Measurements from ENCODE around the gene FBXO33.

FBXO33 gene

DNA sequence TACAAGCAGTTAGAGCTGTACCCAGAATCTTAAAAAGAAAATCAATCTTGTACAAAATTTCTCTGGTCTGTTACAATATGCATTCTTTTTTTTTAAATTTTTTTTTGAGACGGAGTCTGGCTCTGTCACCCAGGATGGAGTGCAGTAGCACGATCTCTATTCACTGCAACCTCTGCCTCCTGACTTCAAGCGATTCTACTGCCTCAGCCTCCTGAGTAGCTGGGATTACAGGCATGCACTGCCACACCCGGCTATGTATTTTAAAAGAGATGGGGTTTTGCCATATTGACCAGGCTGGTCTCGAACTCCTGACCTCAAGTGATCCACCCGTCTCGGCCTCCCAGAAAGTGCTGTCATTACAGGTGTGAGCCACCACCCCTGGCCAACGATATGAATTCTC lies 4.1 kb downstream of the FBXO33 start:
- no peak for DNase-seq
- TF ChIP-seq CTCF (IDR thresholded peaks at IDR 0.05), result no peak
- H3K4me3 Mint-ChIP-seq, result no peak overlapping the region
- H3K36me3 Mint-ChIP-seq (ENCODE audit: low read depth), result no peaks in the 10 kb centered on the region
- H3K9me3 Mint-ChIP-seq, result no peaks in the 10 kb centered on the region
- H3K4me1 Mint-ChIP-seq, result peaks cover 26% of the 10 kb centered on the region
- H3K27me3 Mint-ChIP-seq (ENCODE audit: low read depth, poor library complexity), result no peaks in the 10 kb centered on the region
- H3K27ac Mint-ChIP-seq, result no peak overlapping the region

GRCh38 chr14:39426605-39427004 lies 5.6 kb downstream of the FBXO33 start:
- TF ChIP-seq CTCF (IDR thresholded peaks at IDR 0.05), result no peak
- no peaks in the 10 kb centered on the region for H3K27me3 Mint-ChIP-seq (ENCODE audit: low read depth, poor library complexity)
- peaks cover 4% of the 10 kb centered on the region for H3K36me3 Mint-ChIP-seq (ENCODE audit: low read depth)
- H3K4me3 Mint-ChIP-seq, result no peak overlapping the region
- H3K27ac Mint-ChIP-seq, result no peak overlapping the region
- no peaks in the 10 kb centered on the region for H3K9me3 Mint-ChIP-seq
- peaks cover 25% of the 10 kb centered on the region for H3K4me1 Mint-ChIP-seq
- DNase-seq, result no peak

DNA sequence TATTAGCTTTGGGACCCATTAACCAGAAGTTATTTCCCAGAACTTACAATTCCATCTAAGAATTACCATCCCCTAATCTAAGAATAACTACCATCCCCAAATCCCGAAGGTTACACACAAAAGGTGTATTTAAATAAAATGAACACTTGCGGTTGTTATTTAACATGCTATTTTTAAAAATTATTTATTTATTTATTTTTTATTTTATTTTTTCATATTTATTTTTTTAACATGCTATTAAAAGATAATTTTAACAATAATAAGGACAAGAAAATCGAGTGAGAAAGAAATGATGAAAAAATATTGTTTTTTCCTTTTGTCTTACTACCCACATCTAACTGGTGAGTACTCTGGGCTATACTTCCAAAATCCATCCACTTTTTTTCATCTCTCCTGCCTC lies 6.3 kb downstream of the FBXO33 start:
- Mint-ChIP-seq H3K9me3 (no peaks in the 10 kb centered on the region), H3K36me3 (ENCODE audit: low read depth) (peaks cover 8% of the 10 kb centered on the region), H3K4me3 (no peak overlapping the region), H3K27me3 (ENCODE audit: low read depth, poor library complexity) (no peaks in the 10 kb centered on the region), H3K27ac (no peak overlapping the region), H3K4me1 (peaks cover 21% of the 10 kb centered on the region)
- no peak for TF ChIP-seq CTCF (IDR thresholded peaks at IDR 0.05)
- DNase-seq, result no peak

GRCh38 chr14:39423793-39424192 lies 8.4 kb downstream of the FBXO33 start:
- H3K36me3 Mint-ChIP-seq (ENCODE audit: low read depth), result peaks cover 26% of the 10 kb centered on the region
- H3K9me3 Mint-ChIP-seq, result peaks cover 4% of the 10 kb centered on the region
- no peak overlapping the region for H3K27ac Mint-ChIP-seq
- no peak overlapping the region for H3K4me3 Mint-ChIP-seq
- H3K27me3 Mint-ChIP-seq (ENCODE audit: low read depth, poor library complexity), result no peaks in the 10 kb centered on the region
- H3K4me1 Mint-ChIP-seq, result peaks cover 5% of the 10 kb centered on the region
- DNase-seq, result no peak
- TF ChIP-seq CTCF (IDR thresholded peaks at IDR 0.05), result no peak

DNA sequence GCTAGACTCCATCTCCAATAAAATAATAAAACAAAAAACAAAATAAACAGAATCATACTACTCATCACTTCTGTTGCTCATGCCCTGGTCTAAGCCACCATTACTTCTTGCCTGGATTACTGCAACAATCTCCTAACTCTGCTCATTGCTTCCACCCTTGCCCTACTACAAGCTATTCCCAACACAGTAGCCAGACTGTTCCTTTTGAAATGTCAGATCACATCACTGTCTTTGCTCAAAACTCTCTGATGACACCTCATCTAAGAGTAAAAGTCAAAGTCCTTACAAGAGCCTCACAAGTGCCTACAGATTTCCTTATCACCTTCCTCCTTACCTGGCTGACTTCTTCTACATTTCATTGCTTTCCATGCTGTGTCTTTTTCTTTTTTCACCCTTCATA lies 10.0 kb downstream of the FBXO33 start:
- peaks cover 30% of the 10 kb centered on the region for H3K36me3 Mint-ChIP-seq (ENCODE audit: low read depth)
- no peak for DNase-seq
- peaks cover 16% of the 10 kb centered on the region for H3K9me3 Mint-ChIP-seq
- H3K4me3 Mint-ChIP-seq, result no peak overlapping the region
- H3K27ac Mint-ChIP-seq, result no peak overlapping the region
- no peak for TF ChIP-seq CTCF (IDR thresholded peaks at IDR 0.05)
- peaks cover 3% of the 10 kb centered on the region for H3K27me3 Mint-ChIP-seq (ENCODE audit: low read depth, poor library complexity)
- peaks cover 5% of the 10 kb centered on the region for H3K4me1 Mint-ChIP-seq

DNA sequence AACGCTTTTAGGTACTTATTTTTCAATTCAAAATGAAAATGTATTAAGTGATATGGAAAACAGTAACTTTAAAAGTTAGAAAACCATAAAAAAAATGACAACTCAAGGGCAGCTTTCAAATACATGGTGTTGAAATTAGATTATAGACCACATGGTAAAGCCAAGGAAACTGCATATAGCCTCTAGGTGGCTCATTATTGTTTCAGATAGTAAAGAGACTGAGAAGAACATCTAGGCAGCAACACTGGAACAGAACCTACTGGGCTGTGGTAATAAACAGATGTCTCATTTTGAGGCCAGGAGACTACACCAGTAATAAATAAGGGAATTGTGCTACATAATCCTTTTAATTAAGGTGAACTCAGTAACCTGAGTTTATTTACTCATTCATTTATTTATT lies 13.0 kb downstream of the FBXO33 start:
- H3K4me1 Mint-ChIP-seq, result no peaks in the 10 kb centered on the region

More for the DNA sequence above, 13.0 kb downstream of the FBXO33 start:
- Mint-ChIP-seq H3K9me3 (peaks cover 46% of the 10 kb centered on the region), H3K27me3 (ENCODE audit: low read depth, poor library complexity) (peaks cover 6% of the 10 kb centered on the region), H3K27ac (no peak overlapping the region), H3K36me3 (ENCODE audit: low read depth) (peaks cover 57% of the 10 kb centered on the region), H3K4me3 (no peak overlapping the region)
- DNase-seq, result no peak
- no peak for TF ChIP-seq CTCF (IDR thresholded peaks at IDR 0.05)
